Measurements from ENCODE around the gene PLPP4. TPM values are rescaled to one million over a fixed set of nuclear protein-coding genes. Genes with fewer than 3 reads are reported as not detected.

PLPP4 gene
- total RNA-seq, 1 experiment from 2014 or later: not detected

DNA sequence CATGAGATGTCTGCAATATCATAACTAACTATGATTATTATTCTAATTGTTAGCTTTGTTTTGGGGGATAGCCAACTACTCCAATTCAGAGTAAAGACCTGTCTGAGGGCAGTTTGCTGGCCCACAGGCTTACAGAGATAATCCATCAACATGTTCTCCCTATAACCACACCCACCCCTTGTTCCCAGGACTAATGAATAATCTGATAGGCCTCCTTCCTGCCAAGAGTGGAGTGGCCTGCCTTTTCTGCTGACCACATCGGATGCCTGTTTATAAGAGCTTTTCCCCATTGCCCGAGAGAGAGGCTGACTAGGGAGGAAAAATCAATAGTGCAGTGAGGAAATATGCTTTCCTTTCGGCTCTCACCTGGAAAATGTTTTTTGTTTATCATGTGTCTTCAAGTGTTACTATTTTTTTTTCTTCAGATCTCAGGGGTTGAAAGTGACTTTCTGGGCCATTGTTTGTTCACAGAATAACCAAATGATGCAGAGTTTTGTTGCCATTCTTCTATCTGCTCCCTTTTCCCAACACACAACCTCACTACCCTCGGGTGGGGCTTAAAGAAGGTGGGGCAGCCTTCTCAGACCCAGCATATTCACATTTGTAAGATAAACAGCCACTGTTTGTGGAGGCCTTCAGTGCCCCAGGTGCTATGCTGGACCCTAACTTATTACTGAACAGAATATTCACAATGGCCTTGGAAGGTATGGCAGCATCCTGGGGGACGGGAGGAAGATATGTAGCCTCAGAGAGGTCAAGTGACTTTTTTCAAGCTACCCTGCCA, 38.4 kb downstream of the PLPP4 start:
- DNase-seq (ENCODE audit: low read depth, low spot score) (no peak), ATAC-seq (no peak)
- Histone ChIP-seq H3K79me2 (ENCODE audit: insufficient read depth, low read length) (no peaks in the 10 kb centered on the region), H3K4me2 (ENCODE audit: low read length) (no peak overlapping the region), H2AFZ (ENCODE audit: low read depth, low read length, poor library complexity, severe bottlenecking) (no peak overlapping the region), H3K4me1 (ENCODE audit: control insufficient read depth in 1 of 2, insufficient read depth in 2 of 2, low read length in 2 of 2) (no peaks in the 10 kb centered on the region), H3K9me3 (ENCODE audit: control insufficient read depth in 1 of 2, insufficient read depth in 1 of 2, low read depth in 1 of 2, low read length in 2 of 2) (no peaks in the 10 kb centered on the region), H3K27ac (ENCODE audit: low read depth, low read length) (no peak overlapping the region), H3K4me3 (replicated peaks in 1 of 2; ENCODE audit: low read depth in 1 of 2, low read length in 2 of 2) (no peak overlapping the region), H3K36me3 (ENCODE audit: control insufficient read depth in 1 of 2, insufficient read depth in 2 of 2, low read length in 2 of 2) (no peaks in the 10 kb centered on the region), H3K9ac (ENCODE audit: low read length) (no peak overlapping the region), H4K20me1 (ENCODE audit: insufficient read depth) (no peaks in the 10 kb centered on the region), H3K27me3 (ENCODE audit: insufficient read depth, low read length) (peaks cover 16% of the 10 kb centered on the region), H3K9me2 (ENCODE audit: insufficient read depth) (no peaks in the 10 kb centered on the region)
- ChIA-PET CTCF (no interaction called here), POLR2A (no interaction called here), RAD21 (ENCODE audit: low non-redundant PET in 1 of 2, low total read pairs in 2 of 2, uncharacterized antibody in 2 of 2, unreplicated experiment in 2 of 2) (no interaction called here)
- BruUV-seq (replicated peaks): no TSS peak
- intact Hi-C loops (cut with micrococcal nuclease): no loop called here
- TF ChIP-seq, protein P1, sequence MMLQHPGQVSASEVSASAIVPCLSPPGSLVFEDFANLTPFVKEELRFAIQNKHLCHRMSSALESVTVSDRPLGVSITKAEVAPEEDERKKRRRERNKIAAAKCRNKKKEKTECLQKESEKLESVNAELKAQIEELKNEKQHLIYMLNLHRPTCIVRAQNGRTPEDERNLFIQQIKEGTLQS (IDR thresholded peaks at IDR 0.05): no peak
- TF ChIP-seq, protein P2, sequence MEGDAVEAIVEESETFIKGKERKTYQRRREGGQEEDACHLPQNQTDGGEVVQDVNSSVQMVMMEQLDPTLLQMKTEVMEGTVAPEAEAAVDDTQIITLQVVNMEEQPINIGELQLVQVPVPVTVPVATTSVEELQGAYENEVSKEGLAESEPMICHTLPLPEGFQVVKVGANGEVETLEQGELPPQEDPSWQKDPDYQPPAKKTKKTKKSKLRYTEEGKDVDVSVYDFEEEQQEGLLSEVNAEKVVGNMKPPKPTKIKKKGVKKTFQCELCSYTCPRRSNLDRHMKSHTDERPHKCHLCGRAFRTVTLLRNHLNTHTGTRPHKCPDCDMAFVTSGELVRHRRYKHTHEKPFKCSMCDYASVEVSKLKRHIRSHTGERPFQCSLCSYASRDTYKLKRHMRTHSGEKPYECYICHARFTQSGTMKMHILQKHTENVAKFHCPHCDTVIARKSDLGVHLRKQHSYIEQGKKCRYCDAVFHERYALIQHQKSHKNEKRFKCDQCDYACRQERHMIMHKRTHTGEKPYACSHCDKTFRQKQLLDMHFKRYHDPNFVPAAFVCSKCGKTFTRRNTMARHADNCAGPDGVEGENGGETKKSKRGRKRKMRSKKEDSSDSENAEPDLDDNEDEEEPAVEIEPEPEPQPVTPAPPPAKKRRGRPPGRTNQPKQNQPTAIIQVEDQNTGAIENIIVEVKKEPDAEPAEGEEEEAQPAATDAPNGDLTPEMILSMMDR (IDR thresholded peaks at IDR 0.05 in 2 of 3, conservative IDR thresholded peaks at IDR 0.05 in 1 of 3; ENCODE audit: borderline replicate concordance in 1 of 3, insufficient read depth in 1 of 3, low read depth in 2 of 3, low read length in 2 of 3): 0 out of 6 replicates have a peak, but pooled peaks of 1 of the 3 experiments have one; percentile 4
- TF ChIP-seq SP1 (IDR thresholded peaks at IDR 0.05; ENCODE audit: low read depth): no peak

DNA sequence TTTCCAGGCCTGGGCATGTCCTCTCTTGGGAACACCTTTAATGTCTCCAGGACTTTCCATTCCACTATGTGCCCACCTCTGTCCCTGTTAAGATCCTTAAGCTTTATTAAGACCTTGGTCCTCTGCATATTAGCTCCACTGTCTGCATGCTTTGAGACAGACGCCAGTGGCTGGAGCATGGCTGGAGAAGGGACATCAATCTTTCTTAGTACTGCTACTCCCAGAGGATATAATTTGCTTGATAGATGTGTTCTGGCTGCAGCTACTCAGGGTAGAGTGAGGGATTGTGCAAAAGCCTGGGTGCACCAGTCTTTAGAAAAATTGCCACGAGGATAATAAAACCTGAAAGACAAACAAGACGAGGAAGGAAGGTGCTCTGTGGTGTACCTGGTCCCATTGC, 42.9 kb downstream of the PLPP4 start:
- H3K27me3 ChIP-seq (ENCODE audit: insufficient read depth, low read length): peaks cover 8% of the 10 kb centered on the region; the same call in 1 of the 2 replicates
- ChIA-PET CTCF (no interaction called here), RAD21 (ENCODE audit: low non-redundant PET in 1 of 2, low total read pairs in 2 of 2, uncharacterized antibody in 2 of 2, unreplicated experiment in 2 of 2) (no interaction called here), POLR2A (no interaction called here)
- no peak overlapping the region for H3K9ac ChIP-seq (ENCODE audit: low read length)
- H3K4me1 ChIP-seq (ENCODE audit: control insufficient read depth in 1 of 2, insufficient read depth in 2 of 2, low read length in 2 of 2): no peaks in the 10 kb centered on the region
- no peak overlapping the region for H3K4me2 ChIP-seq (ENCODE audit: low read length)
- no peak overlapping the region for H2AFZ ChIP-seq (ENCODE audit: low read depth, low read length, poor library complexity, severe bottlenecking)
- no peak overlapping the region for H3K27ac ChIP-seq (ENCODE audit: low read depth, low read length)
- no peak for DNase-seq (ENCODE audit: low read depth, low spot score)
- no peak overlapping the region for H3K4me3 ChIP-seq (replicated peaks in 1 of 2; ENCODE audit: low read depth in 1 of 2, low read length in 2 of 2)
- no peaks in the 10 kb centered on the region for H3K9me2 ChIP-seq (ENCODE audit: insufficient read depth)
- no peaks in the 10 kb centered on the region for H3K36me3 ChIP-seq (ENCODE audit: control insufficient read depth in 1 of 2, insufficient read depth in 2 of 2, low read length in 2 of 2)
- intact Hi-C loops (cut with micrococcal nuclease): no loop called here
- no peaks in the 10 kb centered on the region for H4K20me1 ChIP-seq (ENCODE audit: insufficient read depth)
- no peaks in the 10 kb centered on the region for H3K9me3 ChIP-seq (ENCODE audit: control insufficient read depth in 1 of 2, insufficient read depth in 1 of 2, low read depth in 1 of 2, low read length in 2 of 2)
- no peak for ATAC-seq
- BruUV-seq (replicated peaks): no TSS peak
- H3K79me2 ChIP-seq (ENCODE audit: insufficient read depth, low read length): no peaks in the 10 kb centered on the region
- TF ChIP-seq, protein P3, sequence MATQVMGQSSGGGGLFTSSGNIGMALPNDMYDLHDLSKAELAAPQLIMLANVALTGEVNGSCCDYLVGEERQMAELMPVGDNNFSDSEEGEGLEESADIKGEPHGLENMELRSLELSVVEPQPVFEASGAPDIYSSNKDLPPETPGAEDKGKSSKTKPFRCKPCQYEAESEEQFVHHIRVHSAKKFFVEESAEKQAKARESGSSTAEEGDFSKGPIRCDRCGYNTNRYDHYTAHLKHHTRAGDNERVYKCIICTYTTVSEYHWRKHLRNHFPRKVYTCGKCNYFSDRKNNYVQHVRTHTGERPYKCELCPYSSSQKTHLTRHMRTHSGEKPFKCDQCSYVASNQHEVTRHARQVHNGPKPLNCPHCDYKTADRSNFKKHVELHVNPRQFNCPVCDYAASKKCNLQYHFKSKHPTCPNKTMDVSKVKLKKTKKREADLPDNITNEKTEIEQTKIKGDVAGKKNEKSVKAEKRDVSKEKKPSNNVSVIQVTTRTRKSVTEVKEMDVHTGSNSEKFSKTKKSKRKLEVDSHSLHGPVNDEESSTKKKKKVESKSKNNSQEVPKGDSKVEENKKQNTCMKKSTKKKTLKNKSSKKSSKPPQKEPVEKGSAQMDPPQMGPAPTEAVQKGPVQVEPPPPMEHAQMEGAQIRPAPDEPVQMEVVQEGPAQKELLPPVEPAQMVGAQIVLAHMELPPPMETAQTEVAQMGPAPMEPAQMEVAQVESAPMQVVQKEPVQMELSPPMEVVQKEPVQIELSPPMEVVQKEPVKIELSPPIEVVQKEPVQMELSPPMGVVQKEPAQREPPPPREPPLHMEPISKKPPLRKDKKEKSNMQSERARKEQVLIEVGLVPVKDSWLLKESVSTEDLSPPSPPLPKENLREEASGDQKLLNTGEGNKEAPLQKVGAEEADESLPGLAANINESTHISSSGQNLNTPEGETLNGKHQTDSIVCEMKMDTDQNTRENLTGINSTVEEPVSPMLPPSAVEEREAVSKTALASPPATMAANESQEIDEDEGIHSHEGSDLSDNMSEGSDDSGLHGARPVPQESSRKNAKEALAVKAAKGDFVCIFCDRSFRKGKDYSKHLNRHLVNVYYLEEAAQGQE (IDR thresholded peaks at IDR 0.05; ENCODE audit: low read depth): no peak
- TF ChIP-seq, protein P2 (IDR thresholded peaks at IDR 0.05 in 2 of 3, conservative IDR thresholded peaks at IDR 0.05 in 1 of 3; ENCODE audit: borderline replicate concordance in 1 of 3, insufficient read depth in 1 of 3, low read depth in 2 of 3, low read length in 2 of 3): no peak
- TF ChIP-seq EZH2phosphoT487 (IDR thresholded peaks at IDR 0.05; ENCODE audit: borderline replicate concordance) (no peak), SIN3A (IDR thresholded peaks at IDR 0.05; ENCODE audit: low read depth) (no peak), ZFX (IDR thresholded peaks at IDR 0.05) (no peak), RAD21 (IDR thresholded peaks at IDR 0.05; ENCODE audit: low read depth) (no peak), SP1 (IDR thresholded peaks at IDR 0.05; ENCODE audit: low read depth) (no peak), POLR2A (IDR thresholded peaks at IDR 0.05; ENCODE audit: borderline replicate concordance, extremely low read depth, insufficient read depth, insufficient read length) (no peak)
